GM19351 (cell line): ENCODE measurements around the gene MPRIP.

Source experiments
- ATAC-seq: cut with Tn5 transposase; IDR thresholded peaks from one replicate; pipeline ENCODE4 v1.9.1; 2021; ENCODE audit warnings: mild to moderate bottlenecking, moderate library complexity; ENCODE audit not compliant: unreplicated experiment

The MPRIP gene

GRCh38 chr17:17203173-17203730 is 161.0 kb downstream of the MPRIP start:
- ATAC-seq, result no peak

DNA sequence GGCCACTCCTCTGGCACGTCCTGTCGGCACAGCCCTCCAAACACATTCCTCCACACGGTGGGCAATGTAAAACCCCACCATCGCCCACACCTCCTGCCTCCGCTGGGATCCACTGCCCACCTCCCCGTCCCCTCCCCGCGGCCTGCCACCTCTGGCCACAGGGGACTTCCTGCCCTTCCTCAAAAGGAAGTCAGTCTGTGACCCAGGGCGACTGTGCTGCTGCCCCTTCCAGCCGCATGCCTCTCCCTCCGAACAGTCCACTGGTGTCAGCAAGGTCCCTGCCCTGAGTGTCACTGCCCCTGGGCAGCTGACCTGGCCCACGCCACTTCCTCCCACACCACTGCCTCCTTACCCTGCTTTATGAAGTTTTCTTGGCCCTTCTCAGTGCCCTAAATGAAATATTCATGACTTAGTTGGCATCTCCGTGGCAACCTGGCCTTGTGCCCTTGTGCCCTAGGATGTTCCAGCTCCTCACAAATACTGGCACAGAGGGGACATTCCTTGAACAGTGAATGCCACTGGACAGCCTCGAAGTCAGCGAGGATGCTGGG is 161.9 kb downstream of the MPRIP start:
- ATAC-seq, result no peak

DNA sequence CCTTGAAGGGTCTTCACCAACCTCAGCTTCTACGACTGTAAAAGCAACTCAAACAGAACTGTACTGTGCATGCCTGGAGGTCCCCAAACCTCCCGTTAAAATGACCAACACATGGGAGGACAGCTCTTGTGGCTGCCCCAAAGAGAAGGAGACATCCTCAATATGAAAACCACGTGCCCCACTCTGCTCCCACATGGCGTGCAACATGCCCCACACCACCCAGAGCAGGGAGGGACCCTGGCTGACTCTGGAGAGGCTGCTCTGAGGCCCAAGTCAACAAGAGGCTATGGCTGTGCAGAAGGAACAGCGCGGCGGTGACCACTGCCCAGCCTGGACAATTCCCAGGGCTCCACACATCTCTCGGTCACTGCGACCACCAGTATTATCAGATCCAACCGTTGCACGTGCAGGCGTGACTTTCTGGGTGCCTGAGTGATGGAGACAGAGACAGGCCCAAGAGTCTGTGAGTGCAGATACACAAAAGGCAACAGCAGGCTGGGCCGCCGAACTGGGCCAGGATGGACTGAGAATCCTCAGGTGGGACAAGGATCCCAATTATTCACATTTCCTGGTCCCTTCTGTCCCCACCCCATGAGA is 162.5 kb downstream of the MPRIP start:
- ATAC-seq, result no peak

DNA sequence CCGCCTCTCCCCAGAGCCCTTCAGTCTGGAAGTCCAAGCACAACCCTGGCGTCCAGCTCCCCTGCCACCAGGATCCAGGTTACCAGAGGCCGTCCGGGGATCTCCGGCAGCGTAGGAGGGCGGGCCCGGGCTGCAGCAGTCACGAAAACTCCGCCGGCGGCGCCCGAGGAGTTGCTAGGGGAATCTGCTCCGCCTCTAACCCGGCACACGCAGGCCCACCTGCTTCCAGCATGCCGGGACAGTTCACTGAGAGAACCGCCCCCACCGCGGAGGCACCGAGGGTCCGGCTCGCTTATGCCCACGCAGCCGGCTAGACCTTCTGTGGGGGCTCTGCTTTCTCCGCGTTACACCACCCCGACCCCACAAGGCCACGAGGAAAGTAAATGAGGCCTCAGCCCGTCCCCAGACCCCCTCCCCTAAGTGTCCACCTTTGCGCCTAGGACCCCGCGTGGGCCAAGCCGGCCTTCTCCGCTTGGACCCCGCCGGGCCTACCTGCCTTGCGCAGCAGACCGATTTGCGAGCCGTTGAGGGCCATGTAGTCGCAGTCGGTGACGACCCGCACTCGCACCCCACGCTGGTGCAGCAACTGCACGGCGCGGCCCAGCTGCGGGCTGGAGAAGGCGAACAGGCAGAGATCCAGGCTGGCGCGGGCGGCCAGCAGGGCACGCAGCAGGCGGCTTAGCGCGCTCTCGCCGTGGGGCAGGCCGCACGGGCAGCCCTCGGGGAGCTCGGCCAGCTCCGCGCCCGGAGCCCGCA is 163.3 kb downstream of the MPRIP start:
- ATAC-seq, result peak; percentile 61

GRCh38 chr17:17206124-17206912 is 164.1 kb downstream of the MPRIP start, which contains the start of gene PLD6:
Gene PLD6 (minus strand): TSS chr17:17206333. CDS start chr17:17206286, 47 bp downstream.
- peak; percentile 48 for ATAC-seq

GRCh38 chr17:17206913-17207335 is 164.7 kb downstream of the MPRIP start:
- ATAC-seq, result no peak

DNA sequence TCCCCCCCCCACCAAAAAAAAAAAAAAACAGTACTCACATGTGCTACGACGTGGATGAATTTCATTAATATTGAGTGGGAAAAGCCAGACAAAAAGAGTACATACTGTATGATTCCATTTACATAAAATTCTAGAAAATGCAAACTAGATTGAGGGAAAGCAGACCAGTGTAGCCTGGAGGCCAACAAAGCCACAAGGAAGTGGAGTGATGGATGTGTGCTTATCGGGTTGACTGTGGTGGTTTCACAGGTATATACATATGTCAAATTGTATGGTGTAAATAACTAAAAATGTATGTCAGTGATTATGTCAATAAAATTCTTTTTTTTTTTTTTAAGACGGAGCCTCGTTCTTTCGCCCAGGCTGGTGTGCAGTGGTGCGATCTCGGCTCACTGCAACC is 165.7 kb downstream of the MPRIP start:
- no peak for ATAC-seq

DNA sequence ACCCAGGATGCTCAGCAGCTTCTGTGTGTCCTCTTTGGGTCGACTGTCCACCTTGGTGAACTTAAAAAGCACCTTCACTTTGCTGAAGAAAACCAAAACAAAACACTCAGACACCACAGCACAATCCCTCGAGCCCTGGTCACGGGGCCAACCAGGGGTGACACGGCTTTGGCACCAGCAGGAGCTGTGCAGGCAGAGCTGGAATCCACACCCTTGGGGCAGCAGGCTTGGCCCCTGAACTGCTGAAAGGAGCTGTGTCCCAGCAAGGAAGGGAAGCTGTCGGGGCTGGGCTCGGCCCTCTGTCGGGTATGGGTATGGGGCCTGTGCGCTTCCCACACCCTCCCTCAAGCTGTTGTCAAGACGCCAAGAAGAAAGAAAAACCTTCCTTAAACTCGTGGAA is 171.5 kb downstream of the MPRIP start:
- ATAC-seq, result no peak

DNA sequence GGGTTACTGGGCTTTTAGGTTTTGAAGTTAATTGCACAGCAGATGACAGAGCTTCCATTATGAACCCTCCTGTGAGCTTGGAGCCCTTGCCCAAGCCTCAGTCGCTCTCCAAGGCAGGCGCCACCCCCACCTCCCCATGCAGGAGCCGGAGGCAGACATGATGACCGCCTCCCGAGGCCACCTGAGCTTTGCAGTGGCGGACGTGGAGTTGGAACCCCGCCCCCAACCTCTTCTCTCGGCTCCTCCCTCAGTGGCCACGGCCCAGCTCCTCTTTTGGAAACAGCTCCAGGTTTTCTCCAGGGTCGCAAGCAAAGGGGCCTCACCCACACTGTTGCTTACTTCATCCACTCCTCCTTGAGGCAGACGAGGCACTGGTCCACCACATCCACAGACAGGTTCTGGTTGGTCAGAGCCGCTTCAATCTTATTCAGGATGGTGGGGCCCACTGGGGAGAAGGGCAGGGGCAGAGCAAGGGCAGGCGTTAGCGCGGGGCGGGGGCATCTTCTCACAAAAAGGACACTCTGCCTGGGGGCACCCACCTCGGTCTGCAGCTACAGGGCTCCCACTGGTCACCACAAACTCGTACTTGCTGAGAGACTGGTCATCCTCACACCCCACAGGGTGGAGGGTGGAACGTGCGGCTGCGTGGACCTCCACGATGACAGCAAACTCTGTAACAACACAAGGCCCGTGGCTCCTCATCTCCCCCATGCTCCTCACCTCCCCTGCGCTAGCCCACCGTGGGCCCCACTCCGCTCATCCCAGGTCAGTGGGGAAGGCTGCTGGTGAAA is 172.6 kb downstream of the MPRIP start:
- ATAC-seq, result no peak

- no peak for ATAC-seq
Observed at GRCh38 chr17:17215575-17215974, 173.3 kb downstream of the MPRIP start.

DNA sequence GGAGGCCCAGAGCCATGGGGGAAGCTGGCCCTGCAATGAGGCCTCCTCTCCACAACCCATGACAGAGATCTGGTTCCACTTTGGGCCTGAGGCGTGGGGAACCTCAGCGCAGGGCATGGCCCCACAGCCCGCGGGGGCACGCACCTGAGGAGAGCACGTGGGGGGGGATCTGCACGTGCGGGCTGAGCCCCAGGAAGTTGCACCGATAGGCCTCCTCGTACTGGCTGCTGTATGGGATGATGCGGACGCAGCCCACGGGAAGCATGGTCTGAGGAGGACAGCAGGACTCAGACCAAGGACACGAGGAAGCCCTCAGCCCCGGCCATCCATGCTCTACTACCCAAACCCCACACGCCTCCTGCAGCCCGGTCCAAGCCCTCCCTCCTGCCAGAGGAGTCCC is 174.0 kb downstream of the MPRIP start:
- ATAC-seq, result no peak

GRCh38 chr17:17216776-17217175 is 174.5 kb downstream of the MPRIP start:
- ATAC-seq, result no peak

- ATAC-seq, result no peak
Observed at GRCh38 chr17:17217995-17218394, 175.7 kb downstream of the MPRIP start.

DNA sequence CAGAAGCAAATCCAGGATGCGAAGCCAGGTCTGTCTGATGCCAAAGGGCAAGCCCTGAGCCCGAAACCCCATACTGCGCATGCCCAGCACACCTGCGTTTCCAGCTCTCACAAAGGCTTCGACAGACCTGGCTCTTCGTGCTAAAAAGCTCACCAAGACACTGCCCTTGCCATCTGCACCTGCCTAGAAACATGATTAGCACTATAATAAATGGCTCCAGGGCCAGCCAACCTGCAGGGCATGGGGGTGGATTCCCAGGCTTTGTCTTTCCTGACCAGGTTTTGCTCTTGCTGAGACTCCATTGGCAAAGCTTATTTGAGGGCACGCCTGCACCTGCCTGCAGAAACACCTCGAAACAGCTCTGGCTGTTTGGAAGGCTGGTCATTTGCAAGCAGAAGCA is 178.3 kb downstream of the MPRIP start:
- ATAC-seq, result no peak

DNA sequence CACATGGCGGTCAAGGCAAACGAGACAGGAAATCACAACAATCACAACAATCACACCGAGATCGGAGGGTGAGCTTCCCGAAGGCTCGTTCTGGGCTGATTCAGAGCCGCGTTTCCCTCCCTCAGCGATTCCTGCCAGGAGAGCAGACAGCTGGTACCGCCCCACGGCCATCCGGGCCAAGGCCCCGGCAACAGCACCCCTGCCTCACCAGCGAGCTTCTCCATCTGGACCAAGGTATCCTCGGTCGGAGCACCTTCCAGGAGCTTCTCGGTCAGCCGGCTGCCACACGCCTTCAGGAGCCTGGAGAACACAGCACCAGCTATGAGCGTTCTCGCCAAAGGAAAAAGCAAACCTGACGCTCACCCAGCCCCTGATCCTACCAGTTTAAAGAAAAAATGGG is 179.1 kb downstream of the MPRIP start:
- no peak for ATAC-seq

- no peak for ATAC-seq
Observed at GRCh38 chr17:17223736-17224135, 181.5 kb downstream of the MPRIP start.

GRCh38 chr17:17224137-17224536 is 181.9 kb downstream of the MPRIP start:
- ATAC-seq, result no peak

GRCh38 chr17:17225901-17226300 is 183.6 kb downstream of the MPRIP start:
- no peak for ATAC-seq

DNA sequence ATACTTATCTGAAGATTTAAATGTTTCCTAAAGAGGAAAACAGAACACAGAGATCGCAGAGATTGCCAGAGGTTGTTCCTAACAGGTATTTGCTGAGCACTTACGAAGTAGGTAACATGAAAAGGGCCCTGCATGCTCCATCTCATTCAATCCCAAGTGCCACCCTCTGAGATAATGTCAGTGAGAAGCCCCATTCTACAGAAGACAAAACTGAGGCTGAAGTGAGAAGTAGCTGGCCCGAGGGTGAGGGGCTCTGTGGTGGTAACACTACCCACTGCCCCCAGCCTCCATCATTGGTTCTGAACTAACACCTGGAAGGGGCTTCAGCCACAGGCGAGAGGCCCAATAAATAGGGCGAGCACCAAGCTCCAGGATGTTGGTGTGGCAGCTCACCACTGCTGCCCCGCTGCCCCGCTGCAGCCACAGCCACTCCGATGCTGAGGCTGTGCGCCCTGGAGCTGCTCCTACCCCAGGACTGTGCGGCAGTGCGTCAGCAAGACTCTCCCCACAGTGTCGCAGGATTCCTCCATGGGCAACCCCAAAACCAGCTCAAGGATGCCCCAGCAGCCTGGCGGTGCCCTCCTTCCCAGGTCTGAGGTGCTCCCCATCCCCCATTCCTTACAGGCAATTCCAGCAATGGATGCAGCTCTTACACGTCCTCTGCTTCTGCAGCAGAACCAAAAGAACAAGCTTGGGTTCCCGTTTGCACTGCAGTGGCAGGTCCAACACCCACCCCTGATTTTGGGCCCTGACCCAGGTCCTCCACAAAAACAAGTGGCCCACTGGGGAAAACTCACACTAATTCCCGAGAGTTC is 184.4 kb downstream of the MPRIP start:
- no peak for ATAC-seq
